Naive thymus-derived CD8-positive, alpha-beta T cell (primary cell): ENCODE data around the gene PHC2. TPM values are rescaled to one million over a fixed set of nuclear protein-coding genes. Genes with fewer than 3 reads are reported as not detected.
A peak's percentile ranks its signal among the peaks of the same experiment; 100 is the strongest.
"Not testable (repeated sequence)": the region's sequence is repeated elsewhere in the genome, so short reads cannot be mapped to it uniquely, and the experiment has no call there.

Experiments
- ATAC-seq, 2 donors: fragments of 150-1000 bp; cut with Tn5 transposase in 1 of 2; sonication (Bioruptor Pico), chemical (Tn5 transposase) in 1 of 2; 1 replicate in 1 of 2; 2 replicates in 1 of 2; pipeline ENCODE4 v1.10.0; 2021; ENCODE audit warnings: mild to moderate bottlenecking in 2 of 2, moderate library complexity in 2 of 2
- POLR2A ChIA-PET: fragments of 350-600 bp; sonication (Branson Sonifier 250); formaldehyde crosslinking; loops from one replicate; lab custom pipeline; 2021; ENCODE audit warnings: antibody characterized with exemption; lab: Charles Lee
- DNase-seq, 10 donors: peaks; one replicate each; pipeline versions ENCODE4 v3.0.0 to v3.0.0-alpha.2; 2020 to 2022
- H3K27ac Mint-ChIP-seq, 10 donors: one replicate each; pipeline ENCODE4 v1.8.0; 2020 to 2022; ENCODE audit warnings: mild to moderate bottlenecking in 10 of 10, mixed read lengths in 10 of 10, moderate library complexity in 4 of 10, inconsistent platforms in 1 of 10
- H3K27me3 Mint-ChIP-seq, 5 donors: one replicate each; pipeline ENCODE4 v1.8.0; 2021 to 2022; ENCODE audit warnings: mixed read lengths in 5 of 5
- H3K36me3 Mint-ChIP-seq, 3 donors: one replicate each; pipeline ENCODE4 v1.8.0; 2020 to 2022; ENCODE audit warnings: mixed read lengths in 3 of 3, mild to moderate bottlenecking in 2 of 3, inconsistent platforms in 1 of 3
- H3K4me1 Mint-ChIP-seq, 4 donors: one replicate each; pipeline ENCODE4 v1.8.0; 2021 to 2022; ENCODE audit warnings: mixed read lengths in 4 of 4
- H3K4me3 Mint-ChIP-seq, 10 donors: one replicate each; pipeline ENCODE4 v1.8.0; 2020 to 2022; ENCODE audit warnings: mild to moderate bottlenecking in 10 of 10, mixed read lengths in 10 of 10, moderate library complexity in 6 of 10, inconsistent platforms in 1 of 10
- H3K9me3 Mint-ChIP-seq, 9 donors: one replicate each; pipeline ENCODE4 v1.8.0; 2020 to 2022; ENCODE audit warnings: mixed read lengths in 9 of 9, mild to moderate bottlenecking in 3 of 9, inconsistent platforms in 1 of 9, moderate library complexity in 1 of 9
- polyA plus RNA-seq, 3 donors: library from polyadenylated mRNA; unstranded; fragments of 300-500 nt; fragmentation: Illumina TruSeq; gene quantifications; one replicate each; pipeline ENCODE4 v1.2.3, GENCODE V29; 2021
- total RNA-seq, 8 experiments: library from RNA in 2 of 8; stranded (reverse) in 2 of 8; gene quantifications; one replicate each; pipeline ENCODE4 v1.2.3 and lab custom pipeline; 2021 to 2026

PHC2 gene
- total and polyA plus RNA-seq, 5 experiments from 2014 or later, result 11.8 to 38.4 (median 36.3) TPM

- POLR2A ChIA-PET, H3K9me3 Mint-ChIP-seq, H3K27ac Mint-ChIP-seq, H3K27me3 Mint-ChIP-seq, ATAC-seq, DNase-seq, H3K4me3 Mint-ChIP-seq: not testable (repeated sequence)
- peaks cover 8 to 61% (median 18%) of the 10 kb centered on the region in 3 donors for H3K36me3 Mint-ChIP-seq
- H3K4me1 Mint-ChIP-seq, result peaks cover 0 to 17% (median 13%) of the 10 kb centered on the region in 4 donors
Measured at GRCh38 chr1:33290615-33291014, 140.3 kb downstream of the PHC2 start.

DNA sequence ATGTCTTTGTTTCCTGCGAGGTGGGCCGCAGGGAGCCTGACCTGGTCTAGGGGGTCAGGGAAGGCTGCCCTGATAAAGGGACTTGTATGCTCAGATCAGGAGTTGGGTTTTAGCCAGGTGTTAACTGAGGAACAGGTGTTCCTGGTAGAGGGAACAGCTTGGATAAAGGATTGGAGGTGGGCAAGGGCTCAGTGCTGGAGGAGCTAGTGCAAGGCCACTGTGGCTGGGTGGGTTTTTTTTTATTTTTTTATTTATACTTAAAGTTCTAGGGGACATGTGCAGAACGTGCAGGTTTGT is 141.1 kb downstream of the PHC2 start:
- no peak overlapping the region for H3K4me3 Mint-ChIP-seq
- H3K9me3 Mint-ChIP-seq, result peaks cover 0 to 2% (median 0%) of the 10 kb centered on the region in 9 donors
- peaks cover 0 to 13% (median 10%) of the 10 kb centered on the region in 4 donors for H3K4me1 Mint-ChIP-seq
- H3K36me3 Mint-ChIP-seq, result peaks cover 8 to 66% (median 18%) of the 10 kb centered on the region in 3 donors
- DNase-seq (no peak), ATAC-seq (no peak)
- peak overlapping the region in 2 of 10 donors; percentile 56 to 83 for H3K27ac Mint-ChIP-seq
- POLR2A ChIA-PET, result no interaction called here
- no peaks in the 10 kb centered on the region for H3K27me3 Mint-ChIP-seq

GRCh38 chr1:33288976-33289857 is 141.7 kb downstream of the PHC2 start:
- no peaks in the 10 kb centered on the region for H3K27me3 Mint-ChIP-seq
- no peak for DNase-seq
- peaks cover 0 to 2% (median 0%) of the 10 kb centered on the region in 9 donors for H3K9me3 Mint-ChIP-seq
- ATAC-seq, result no peak
- no peak overlapping the region for H3K4me3 Mint-ChIP-seq
- H3K36me3 Mint-ChIP-seq, result peaks cover 8 to 68% (median 20%) of the 10 kb centered on the region in 3 donors
- H3K4me1 Mint-ChIP-seq, result peaks cover 0 to 12% (median 8%) of the 10 kb centered on the region in 4 donors
- POLR2A ChIA-PET, result no interaction called here
- H3K27ac Mint-ChIP-seq, result peak overlapping the region in 6 of 10 donors; percentile 37 to 83 (median 68)

DNA sequence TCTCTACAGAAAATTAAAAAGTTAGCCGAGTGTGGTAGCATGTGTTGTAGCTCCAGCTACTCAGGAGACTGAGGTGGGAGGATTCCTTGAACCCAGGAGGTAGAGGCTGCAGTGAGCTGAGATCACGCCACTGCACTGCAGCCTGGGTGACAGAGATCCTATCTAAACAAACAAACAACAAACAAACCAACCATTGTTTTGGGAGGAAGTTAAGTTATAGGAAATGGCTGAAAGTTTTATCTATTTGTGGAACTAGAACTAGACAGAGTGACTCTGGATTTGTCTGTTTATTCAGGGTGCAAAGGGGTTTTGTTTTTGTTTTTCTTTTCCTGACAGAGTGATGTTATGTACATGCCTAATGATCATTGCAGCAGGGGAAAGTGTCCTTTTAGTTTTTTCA is 143.6 kb downstream of the PHC2 start:
- POLR2A ChIA-PET, result no interaction called here

DNA sequence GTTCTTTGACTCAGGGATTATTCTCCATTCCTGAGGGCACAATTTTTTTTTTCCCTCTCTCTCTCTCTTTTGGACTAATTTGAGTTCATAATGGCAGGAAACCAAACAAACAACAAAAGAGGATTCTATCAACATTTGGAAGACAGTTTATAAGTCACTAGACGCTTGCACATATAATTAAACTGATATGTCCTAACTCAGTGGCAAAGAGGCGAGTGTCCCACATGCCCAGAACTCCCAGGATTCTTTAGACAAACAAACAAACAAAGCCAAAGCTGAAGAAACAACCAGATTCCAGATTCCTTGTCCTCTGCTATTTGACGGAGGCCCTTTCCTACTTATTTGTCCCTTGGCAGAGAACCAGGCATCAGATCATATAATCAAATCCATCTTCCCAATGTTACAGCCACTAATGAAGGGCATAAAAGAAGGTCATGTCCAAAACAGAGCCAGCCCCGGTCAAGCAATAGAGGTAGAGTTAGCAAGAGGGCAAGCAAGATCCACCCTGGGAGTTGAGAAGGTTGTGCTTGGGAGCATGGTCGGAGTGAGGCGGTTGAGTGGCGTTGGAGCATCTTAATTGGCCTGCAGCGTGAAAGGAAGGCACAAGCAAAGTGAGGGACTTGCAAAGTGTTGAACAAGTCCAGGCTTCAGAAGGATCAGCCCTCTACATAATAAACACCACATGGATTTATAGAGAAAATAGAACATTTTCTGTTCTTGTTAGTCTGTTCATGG is 144.3 kb downstream of the PHC2 start:
- peaks cover 12 to 74% (median 28%) of the 10 kb centered on the region in 3 donors for H3K36me3 Mint-ChIP-seq
- no peak for ATAC-seq
- POLR2A ChIA-PET, result no interaction called here
- H3K4me1 Mint-ChIP-seq, result peaks cover 0 to 7% (median 3%) of the 10 kb centered on the region in 4 donors
- no peaks in the 10 kb centered on the region for H3K27me3 Mint-ChIP-seq
- H3K27ac Mint-ChIP-seq, result peak overlapping the region in 3 of 10 donors; percentile 18 to 61 (median 48)
- H3K9me3 Mint-ChIP-seq, result peaks cover 0 to 2% (median 0%) of the 10 kb centered on the region in 9 donors
- no peak for DNase-seq
- H3K4me3 Mint-ChIP-seq, result no peak overlapping the region

More for the DNA sequence above, 143.6 kb downstream of the PHC2 start:
- no peak for ATAC-seq
- Mint-ChIP-seq H3K27ac (peak overlapping the region in 1 of 10 donors; percentile 48), H3K9me3 (peaks cover 0 to 2% (median 0%) of the 10 kb centered on the region in 9 donors), H3K4me3 (no peak overlapping the region), H3K36me3 (peaks cover 8 to 71% (median 23%) of the 10 kb centered on the region in 3 donors), H3K27me3 (no peaks in the 10 kb centered on the region), H3K4me1 (peaks cover 0 to 6% (median 3%) of the 10 kb centered on the region in 4 donors)
- DNase-seq, result no peak

DNA sequence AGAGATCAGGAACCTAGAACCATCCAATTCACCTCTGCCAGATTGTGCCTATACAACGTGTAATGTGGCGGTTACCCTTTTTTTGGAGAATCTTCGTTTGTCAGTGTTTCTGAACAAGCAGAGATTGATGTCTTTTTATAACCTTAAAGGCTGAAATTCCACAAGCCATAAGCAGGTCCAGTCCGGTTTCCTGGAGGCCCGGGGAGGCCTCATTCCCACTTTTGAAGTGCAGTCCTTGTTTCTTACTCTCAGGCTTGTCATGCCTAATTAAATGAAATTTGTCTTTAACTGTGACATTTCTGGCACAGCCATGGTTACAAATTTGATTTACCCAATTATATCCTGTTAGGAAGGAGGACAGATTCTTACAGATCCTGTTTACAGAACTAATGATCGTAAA is 146.8 kb downstream of the PHC2 start:
- Mint-ChIP-seq H3K27me3 (no peaks in the 10 kb centered on the region), H3K9me3 (no peaks in the 10 kb centered on the region), H3K4me1 (peaks cover 0 to 6% (median 3%) of the 10 kb centered on the region in 4 donors), H3K36me3 (peaks cover 11 to 83% (median 26%) of the 10 kb centered on the region in 3 donors), H3K27ac (no peak overlapping the region), H3K4me3 (no peak overlapping the region)
- ATAC-seq (no peak), DNase-seq (no peak)
- POLR2A ChIA-PET, result no interaction called here

- ATAC-seq (no peak), DNase-seq (no peak)
- Mint-ChIP-seq H3K4me1 (peaks cover 0 to 5% (median under 1%) of the 10 kb centered on the region in 4 donors), H3K27me3 (no peaks in the 10 kb centered on the region), H3K36me3 (peaks cover 8 to 79% (median 25%) of the 10 kb centered on the region in 3 donors), H3K27ac (peak overlapping the region in 1 of 10 donors; percentile 61), H3K9me3 (no peaks in the 10 kb centered on the region), H3K4me3 (no peak overlapping the region)
- POLR2A ChIA-PET, result no interaction called here
Measured at GRCh38 chr1:33282791-33283190, 148.1 kb downstream of the PHC2 start.

DNA sequence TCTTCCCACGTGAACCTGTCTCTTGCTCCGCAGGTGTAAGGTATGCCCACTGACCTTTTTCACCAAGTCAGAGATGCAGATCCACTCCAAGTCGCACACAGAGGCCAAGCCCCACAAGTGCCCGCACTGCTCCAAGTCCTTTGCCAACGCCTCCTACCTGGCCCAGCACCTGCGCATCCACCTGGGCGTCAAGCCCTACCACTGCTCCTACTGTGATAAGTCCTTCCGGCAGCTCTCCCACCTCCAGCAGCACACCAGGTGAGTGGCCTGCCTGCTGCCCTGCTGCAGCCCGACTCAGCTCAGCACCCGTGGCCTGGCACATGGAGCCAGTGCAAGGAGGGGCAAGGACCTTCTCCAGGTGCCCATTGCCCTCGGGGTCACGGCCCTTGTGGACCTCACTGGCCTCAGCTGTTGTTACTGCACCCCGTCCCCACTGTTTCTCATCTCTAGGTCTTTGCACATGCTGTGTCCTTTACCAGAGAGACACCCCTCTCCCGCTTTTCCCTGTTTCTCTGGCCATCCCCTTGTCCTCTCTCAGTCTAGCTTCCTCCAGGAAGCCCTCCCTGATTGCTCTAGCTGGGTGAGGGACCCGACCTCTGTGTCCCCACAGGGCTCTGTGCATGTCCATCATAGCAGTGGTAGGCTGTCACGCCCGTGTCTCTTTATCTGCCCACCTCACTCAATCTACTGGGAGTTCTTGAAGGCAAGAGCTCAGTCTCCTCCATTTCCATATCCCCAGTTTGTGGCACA is 149.2 kb downstream of the PHC2 start:
- H3K4me1 Mint-ChIP-seq, result peaks cover 0 to 6% (median 2%) of the 10 kb centered on the region in 4 donors
- POLR2A ChIA-PET, result no interaction called here
- H3K4me3 Mint-ChIP-seq, result no peak overlapping the region
- no peaks in the 10 kb centered on the region for H3K27me3 Mint-ChIP-seq
- no peaks in the 10 kb centered on the region for H3K9me3 Mint-ChIP-seq
- no peak for DNase-seq
- peaks cover 7 to 80% (median 25%) of the 10 kb centered on the region in 3 donors for H3K36me3 Mint-ChIP-seq
- peak overlapping the region in 1 of 10 donors; percentile 61 for H3K27ac Mint-ChIP-seq
- no peak for ATAC-seq

DNA sequence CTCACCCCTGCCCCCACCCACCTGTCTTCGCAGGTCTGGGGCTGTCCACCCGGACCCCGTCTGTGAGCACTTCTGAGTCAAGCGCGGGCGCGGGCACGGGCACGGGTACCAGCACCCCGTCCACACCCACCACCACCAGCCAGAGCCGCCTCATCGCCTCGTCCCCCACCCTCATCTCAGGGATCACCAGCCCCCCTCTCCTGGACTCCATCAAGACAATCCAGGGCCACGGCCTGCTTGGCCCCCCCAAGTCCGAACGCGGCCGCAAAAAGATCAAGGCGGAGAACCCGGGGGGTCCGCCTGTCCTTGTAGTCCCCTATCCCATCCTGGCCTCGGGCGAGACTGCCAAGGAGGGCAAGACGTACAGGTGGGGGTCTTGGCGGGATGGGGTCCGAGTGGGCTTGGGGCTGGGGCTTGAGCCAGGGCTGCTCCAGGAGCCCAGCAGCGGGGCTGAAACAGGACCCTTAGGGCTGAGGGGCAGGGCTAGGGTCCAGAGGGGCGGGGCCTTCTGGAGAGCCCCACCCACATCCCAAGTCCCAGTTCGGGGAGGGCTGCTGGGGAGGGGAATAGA is 150.7 kb downstream of the PHC2 start:
- H3K27ac Mint-ChIP-seq, result no peak overlapping the region
- POLR2A ChIA-PET, result no interaction called here
- H3K27me3 Mint-ChIP-seq, result no peaks in the 10 kb centered on the region
- no peaks in the 10 kb centered on the region for H3K9me3 Mint-ChIP-seq
- ATAC-seq (no peak), DNase-seq (no peak)
- H3K36me3 Mint-ChIP-seq, result peaks cover 4 to 72% (median 22%) of the 10 kb centered on the region in 3 donors
- H3K4me3 Mint-ChIP-seq, result no peak overlapping the region
- peaks cover 0 to 6% (median 2%) of the 10 kb centered on the region in 4 donors for H3K4me1 Mint-ChIP-seq

GRCh38 chr1:33277488-33278084 is 153.3 kb downstream of the PHC2 start:
- H3K27ac Mint-ChIP-seq, result peak overlapping the region in 2 of 10 donors; percentile 68 to 69
- no peak for DNase-seq
- no peak overlapping the region for H3K4me3 Mint-ChIP-seq
- no peak for ATAC-seq
- no peaks in the 10 kb centered on the region for H3K9me3 Mint-ChIP-seq
- POLR2A ChIA-PET, result no interaction called here
- H3K4me1 Mint-ChIP-seq, result peaks cover 12 to 23% (median 17%) of the 10 kb centered on the region in 4 donors
- H3K27me3 Mint-ChIP-seq, result no peaks in the 10 kb centered on the region
- H3K36me3 Mint-ChIP-seq, result peaks cover 4 to 51% (median 19%) of the 10 kb centered on the region in 3 donors

DNA sequence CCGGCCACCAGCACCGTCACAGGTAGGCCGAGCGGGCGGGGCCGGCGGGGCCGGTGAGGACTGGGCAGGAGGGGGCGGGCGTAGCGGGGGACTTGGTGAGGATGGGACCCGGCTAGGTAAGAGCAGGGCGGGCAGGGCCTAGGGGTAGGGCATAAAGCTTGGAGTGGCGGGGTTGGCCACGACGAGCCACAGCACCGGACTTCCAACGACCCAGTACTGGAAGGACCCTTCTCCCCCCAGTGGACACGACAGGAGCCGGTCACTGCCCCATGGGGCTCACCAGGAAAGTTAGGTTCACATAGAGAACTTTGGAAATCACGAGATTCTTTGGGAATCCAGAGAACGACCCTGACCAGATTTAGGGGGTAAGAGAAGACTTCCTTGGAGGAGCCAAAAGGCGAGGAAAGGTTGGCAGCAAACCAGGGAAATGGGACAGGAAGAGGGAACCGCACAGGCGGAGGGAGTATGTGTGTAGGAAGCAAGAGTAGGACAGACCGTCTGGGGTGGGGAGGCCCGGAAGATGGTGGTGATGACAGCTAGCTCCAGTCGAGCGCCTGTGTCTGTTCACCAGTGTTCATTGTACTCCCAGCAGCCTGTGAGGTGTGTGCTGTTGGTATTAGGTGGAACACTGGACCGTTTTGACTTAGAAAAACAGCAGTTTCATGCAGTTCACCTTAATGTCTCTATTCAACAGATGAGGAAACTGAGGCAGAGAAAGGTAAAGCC is 154.2 kb downstream of the PHC2 start:
- Mint-ChIP-seq H3K27me3 (no peaks in the 10 kb centered on the region), H3K4me3 (no peak overlapping the region)

More for the DNA sequence above, 154.2 kb downstream of the PHC2 start:
- no peak for DNase-seq
- peak overlapping the region in 1 of 10 donors; percentile 80 for H3K27ac Mint-ChIP-seq
- H3K4me1 Mint-ChIP-seq, result peaks cover 16 to 31% (median 25%) of the 10 kb centered on the region in 4 donors
- POLR2A ChIA-PET, result no interaction called here
- no peak for ATAC-seq
- peaks cover under 1 to 45% (median 15%) of the 10 kb centered on the region in 3 donors for H3K36me3 Mint-ChIP-seq
- no peaks in the 10 kb centered on the region for H3K9me3 Mint-ChIP-seq
